HG03139 (cell line): Measurements from ENCODE around the gene CCDC201.
A peak's percentile ranks its signal among the peaks of the same experiment; 100 is the strongest.

Experiments
- ATAC-seq: cut with Tn5 transposase; IDR thresholded peaks from one replicate; pipeline ENCODE4 v1.9.1; 2021; ENCODE audit not compliant: unreplicated experiment

The CCDC201 gene

GRCh38 chr7:45873035-45873354, at the start of gene CCDC201:
Gene CCDC201 (minus strand): TSS chr7:45873082. CDS start chr7:45873007, 75 bp downstream.
- no peak for ATAC-seq

- no peak for ATAC-seq
Observed at GRCh38 chr7:45921699-45922519, 49.0 kb upstream of the CCDC201 start.

GRCh38 chr7:45921381-45921698, 48.5 kb upstream of the CCDC201 start:
- no peak for ATAC-seq

- no peak for ATAC-seq
Observed at GRCh38 chr7:45920502-45921380, 47.9 kb upstream of the CCDC201 start, which contains the start of gene IGFBP3. Gene IGFBP3 (minus strand): TSS chr7:45921272. CDS start chr7:45921140, 132 bp downstream.

- no peak for ATAC-seq
Observed at GRCh38 chr7:45919993-45920459, 47.1 kb upstream of the CCDC201 start.

GRCh38 chr7:45919231-45919784, 46.4 kb upstream of the CCDC201 start:
- ATAC-seq: no peak

- no peak for ATAC-seq
Observed at GRCh38 chr7:45918556-45918955, 45.7 kb upstream of the CCDC201 start.

- ATAC-seq: peak; percentile 62
Observed at GRCh38 chr7:45917658-45918057, 44.8 kb upstream of the CCDC201 start.

- no peak for ATAC-seq
Observed at GRCh38 chr7:45917064-45917463, 44.2 kb upstream of the CCDC201 start.

GRCh38 chr7:45915606-45916005, 42.7 kb upstream of the CCDC201 start:
- ATAC-seq: no peak

- no peak for ATAC-seq
Observed at GRCh38 chr7:45914911-45915310, 42.0 kb upstream of the CCDC201 start.

GRCh38 chr7:45912972-45913371, 40.1 kb upstream of the CCDC201 start:
- ATAC-seq: no peak

- no peak for ATAC-seq
Observed at GRCh38 chr7:45911311-45911710, 38.4 kb upstream of the CCDC201 start.

- ATAC-seq: no peak
Observed at GRCh38 chr7:45910855-45911254, 38.0 kb upstream of the CCDC201 start.

- ATAC-seq: no peak
Observed at GRCh38 chr7:45909561-45909960, 36.7 kb upstream of the CCDC201 start.

GRCh38 chr7:45902820-45903219, 29.9 kb upstream of the CCDC201 start:
- ATAC-seq: no peak

GRCh38 chr7:45901566-45901965, 28.7 kb upstream of the CCDC201 start:
- ATAC-seq: no peak

- ATAC-seq: no peak
Observed at GRCh38 chr7:45898222-45898621, 25.3 kb upstream of the CCDC201 start.

GRCh38 chr7:45897042-45897690, 24.3 kb upstream of the CCDC201 start:
- no peak for ATAC-seq

- ATAC-seq: no peak
Observed at GRCh38 chr7:45894665-45895062, 21.8 kb upstream of the CCDC201 start.

- no peak for ATAC-seq
Observed at GRCh38 chr7:45893996-45894664, 21.2 kb upstream of the CCDC201 start.
